Measurements from ENCODE around the gene SOWAHD. TPM values are rescaled to one million over a fixed set of nuclear protein-coding genes. Genes with fewer than 3 reads are reported as not detected.

The SOWAHD gene
- total and polyA plus RNA-seq, 2 experiments from 2014 or later = 3.8 to 5.1 TPM

- TF ChIP-seq, protein P1, sequence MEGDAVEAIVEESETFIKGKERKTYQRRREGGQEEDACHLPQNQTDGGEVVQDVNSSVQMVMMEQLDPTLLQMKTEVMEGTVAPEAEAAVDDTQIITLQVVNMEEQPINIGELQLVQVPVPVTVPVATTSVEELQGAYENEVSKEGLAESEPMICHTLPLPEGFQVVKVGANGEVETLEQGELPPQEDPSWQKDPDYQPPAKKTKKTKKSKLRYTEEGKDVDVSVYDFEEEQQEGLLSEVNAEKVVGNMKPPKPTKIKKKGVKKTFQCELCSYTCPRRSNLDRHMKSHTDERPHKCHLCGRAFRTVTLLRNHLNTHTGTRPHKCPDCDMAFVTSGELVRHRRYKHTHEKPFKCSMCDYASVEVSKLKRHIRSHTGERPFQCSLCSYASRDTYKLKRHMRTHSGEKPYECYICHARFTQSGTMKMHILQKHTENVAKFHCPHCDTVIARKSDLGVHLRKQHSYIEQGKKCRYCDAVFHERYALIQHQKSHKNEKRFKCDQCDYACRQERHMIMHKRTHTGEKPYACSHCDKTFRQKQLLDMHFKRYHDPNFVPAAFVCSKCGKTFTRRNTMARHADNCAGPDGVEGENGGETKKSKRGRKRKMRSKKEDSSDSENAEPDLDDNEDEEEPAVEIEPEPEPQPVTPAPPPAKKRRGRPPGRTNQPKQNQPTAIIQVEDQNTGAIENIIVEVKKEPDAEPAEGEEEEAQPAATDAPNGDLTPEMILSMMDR (conservative IDR thresholded peaks at IDR 0.05; ENCODE audit: low read depth in 2 of 2) = no peak
- TF ChIP-seq, protein P2, sequence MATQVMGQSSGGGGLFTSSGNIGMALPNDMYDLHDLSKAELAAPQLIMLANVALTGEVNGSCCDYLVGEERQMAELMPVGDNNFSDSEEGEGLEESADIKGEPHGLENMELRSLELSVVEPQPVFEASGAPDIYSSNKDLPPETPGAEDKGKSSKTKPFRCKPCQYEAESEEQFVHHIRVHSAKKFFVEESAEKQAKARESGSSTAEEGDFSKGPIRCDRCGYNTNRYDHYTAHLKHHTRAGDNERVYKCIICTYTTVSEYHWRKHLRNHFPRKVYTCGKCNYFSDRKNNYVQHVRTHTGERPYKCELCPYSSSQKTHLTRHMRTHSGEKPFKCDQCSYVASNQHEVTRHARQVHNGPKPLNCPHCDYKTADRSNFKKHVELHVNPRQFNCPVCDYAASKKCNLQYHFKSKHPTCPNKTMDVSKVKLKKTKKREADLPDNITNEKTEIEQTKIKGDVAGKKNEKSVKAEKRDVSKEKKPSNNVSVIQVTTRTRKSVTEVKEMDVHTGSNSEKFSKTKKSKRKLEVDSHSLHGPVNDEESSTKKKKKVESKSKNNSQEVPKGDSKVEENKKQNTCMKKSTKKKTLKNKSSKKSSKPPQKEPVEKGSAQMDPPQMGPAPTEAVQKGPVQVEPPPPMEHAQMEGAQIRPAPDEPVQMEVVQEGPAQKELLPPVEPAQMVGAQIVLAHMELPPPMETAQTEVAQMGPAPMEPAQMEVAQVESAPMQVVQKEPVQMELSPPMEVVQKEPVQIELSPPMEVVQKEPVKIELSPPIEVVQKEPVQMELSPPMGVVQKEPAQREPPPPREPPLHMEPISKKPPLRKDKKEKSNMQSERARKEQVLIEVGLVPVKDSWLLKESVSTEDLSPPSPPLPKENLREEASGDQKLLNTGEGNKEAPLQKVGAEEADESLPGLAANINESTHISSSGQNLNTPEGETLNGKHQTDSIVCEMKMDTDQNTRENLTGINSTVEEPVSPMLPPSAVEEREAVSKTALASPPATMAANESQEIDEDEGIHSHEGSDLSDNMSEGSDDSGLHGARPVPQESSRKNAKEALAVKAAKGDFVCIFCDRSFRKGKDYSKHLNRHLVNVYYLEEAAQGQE (IDR thresholded peaks at IDR 0.05; ENCODE audit: unreplicated experiment) = no peak
- TF ChIP-seq STAT1 (IDR thresholded peaks at IDR 0.05; ENCODE audit: unreplicated experiment) (no peak), ZNF331 (CRISPR knock-in tag; IDR thresholded peaks at IDR 0.05; ENCODE audit: low read depth) (no peak), EZH2phosphoT487 (IDR thresholded peaks at IDR 0.05; ENCODE audit: unreplicated experiment) (no peak), ZNF114 (CRISPR knock-in tag; IDR thresholded peaks at IDR 0.05) (no peak)
These were observed 22.1 kb upstream of the SOWAHD start (continued) for GRCh38 chrX:119736206-119736764.

DNA sequence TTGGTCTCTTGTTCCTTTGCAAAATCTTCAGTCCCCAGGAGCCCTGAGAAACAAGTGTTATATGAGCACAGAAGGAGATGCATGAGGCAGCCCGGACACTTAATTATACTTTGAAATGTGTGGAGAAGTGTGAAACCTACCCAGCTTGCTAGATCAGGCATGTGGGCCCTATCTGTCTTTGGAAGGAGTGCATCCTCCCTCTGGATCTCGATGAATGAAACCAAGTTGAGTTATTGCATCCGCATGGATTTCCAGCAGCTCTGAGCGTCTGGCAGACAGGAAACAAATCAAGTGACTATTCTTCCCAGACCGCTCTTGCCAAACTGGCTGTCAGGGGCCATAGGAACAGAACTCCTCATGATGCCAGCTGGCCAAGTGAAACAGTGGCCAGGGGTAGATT lies 19.6 kb upstream of the SOWAHD start:
- Histone ChIP-seq H3K36me3 (ENCODE audit: insufficient read depth) (no peaks in the 10 kb centered on the region), H3K4me3 (no peak overlapping the region), H3K27me3 (ENCODE audit: insufficient read depth) (no peaks in the 10 kb centered on the region), H2AFZ (no peak overlapping the region), H4K20me1 (replicated peaks; ENCODE audit: insufficient read depth) (no peaks in the 10 kb centered on the region), H3F3A (replicated peaks; ENCODE audit: low read depth) (no peaks in the 10 kb centered on the region), H3K79me2 (replicated peaks; ENCODE audit: insufficient read depth) (no peaks in the 10 kb centered on the region), H3K4me2 (no peak overlapping the region), H3K27ac (ENCODE audit: low read depth) (no peak overlapping the region), H3K9me2 (ENCODE audit: insufficient read depth) (no peaks in the 10 kb centered on the region), H3K4me1 (ENCODE audit: insufficient read depth) (no peaks in the 10 kb centered on the region)
- Mint-ChIP-seq H3K4me1 (no peaks in the 10 kb centered on the region), H3K27ac (no peak overlapping the region), H3K4me3 (no peak overlapping the region), H3K9me3 (no peaks in the 10 kb centered on the region), H3K27me3 (ENCODE audit: insufficient read depth, low read depth, poor library complexity) (peaks cover 1% of the 10 kb centered on the region), H3K36me3 (ENCODE audit: low read depth) (no peaks in the 10 kb centered on the region)
- no peak for ATAC-seq
- DNase-seq (ENCODE audit: low spot score) = no peak
- TF ChIP-seq, protein P2 (IDR thresholded peaks at IDR 0.05; ENCODE audit: unreplicated experiment) = no peak
- TF ChIP-seq, protein P3, sequence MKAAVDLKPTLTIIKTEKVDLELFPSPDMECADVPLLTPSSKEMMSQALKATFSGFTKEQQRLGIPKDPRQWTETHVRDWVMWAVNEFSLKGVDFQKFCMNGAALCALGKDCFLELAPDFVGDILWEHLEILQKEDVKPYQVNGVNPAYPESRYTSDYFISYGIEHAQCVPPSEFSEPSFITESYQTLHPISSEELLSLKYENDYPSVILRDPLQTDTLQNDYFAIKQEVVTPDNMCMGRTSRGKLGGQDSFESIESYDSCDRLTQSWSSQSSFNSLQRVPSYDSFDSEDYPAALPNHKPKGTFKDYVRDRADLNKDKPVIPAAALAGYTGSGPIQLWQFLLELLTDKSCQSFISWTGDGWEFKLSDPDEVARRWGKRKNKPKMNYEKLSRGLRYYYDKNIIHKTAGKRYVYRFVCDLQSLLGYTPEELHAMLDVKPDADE (IDR thresholded peaks at IDR 0.05) = no peak
- TF ChIP-seq EZH2phosphoT487 (IDR thresholded peaks at IDR 0.05; ENCODE audit: unreplicated experiment) (no peak), EZH2 (IDR thresholded peaks at IDR 0.05; ENCODE audit: low read depth, unreplicated experiment) (no peak), JUNB (IDR thresholded peaks at IDR 0.05; ENCODE audit: unreplicated experiment) (no peak), ZNF114 (CRISPR knock-in tag; IDR thresholded peaks at IDR 0.05) (no peak), STAT1 (IDR thresholded peaks at IDR 0.05; ENCODE audit: unreplicated experiment) (no peak)
